Neural crest cell (in vitro differentiated cells): Measurements from ENCODE around the gene MAST2. TPM values are rescaled to one million over a fixed set of nuclear protein-coding genes. Genes with fewer than 3 reads are reported as not detected.

ENCODE experiments used
- DNase-seq: peaks from one replicate; pipeline ENCODE4 v3.0.0; 2021; ENCODE audit warnings: low read depth, mixed read lengths, low spot score
- H3K27ac Mint-ChIP-seq: one replicate; pipeline ENCODE4 v1.8.0; 2021; ENCODE audit warnings: mild to moderate bottlenecking, mixed read lengths; ENCODE audit not compliant: unreplicated experiment
- H3K27me3 Mint-ChIP-seq: 2 replicates; pipeline ENCODE4 v1.8.0; 2021; ENCODE audit warnings: low read depth, mild to moderate bottlenecking, mixed read lengths
- H3K36me3 Mint-ChIP-seq: 2 replicates; pipeline ENCODE4 v1.8.0; 2021; ENCODE audit warnings: low read depth, mild to moderate bottlenecking, mixed read lengths
- H3K4me1 Mint-ChIP-seq: 2 replicates; pipeline ENCODE4 v1.8.0; 2021; ENCODE audit warnings: mixed read lengths
- H3K4me3 Mint-ChIP-seq: one replicate; pipeline ENCODE4 v1.8.0; 2021; ENCODE audit warnings: mild to moderate bottlenecking, mixed read lengths
- H3K9me3 Mint-ChIP-seq: 2 replicates; pipeline ENCODE4 v1.8.0; 2021; ENCODE audit warnings: mixed read lengths
- total RNA-seq: library from RNA; stranded (reverse); gene quantifications from 2 replicates; pipeline ENCODE4 v1.2.1, GENCODE V29; 2021
- TF ChIP-seq, protein P1 (sequence below): fragments of 200-600 bp; sonication (generic); conservative IDR thresholded peaks from 2 replicates; pipeline ENCODE4 v1.5.0; 2021; ENCODE audit warnings: antibody characterized with exemption, mild to moderate bottlenecking

The MAST2 gene
- total RNA-seq, 1 donor from 2014 or later = 47.6 TPM

DNA sequence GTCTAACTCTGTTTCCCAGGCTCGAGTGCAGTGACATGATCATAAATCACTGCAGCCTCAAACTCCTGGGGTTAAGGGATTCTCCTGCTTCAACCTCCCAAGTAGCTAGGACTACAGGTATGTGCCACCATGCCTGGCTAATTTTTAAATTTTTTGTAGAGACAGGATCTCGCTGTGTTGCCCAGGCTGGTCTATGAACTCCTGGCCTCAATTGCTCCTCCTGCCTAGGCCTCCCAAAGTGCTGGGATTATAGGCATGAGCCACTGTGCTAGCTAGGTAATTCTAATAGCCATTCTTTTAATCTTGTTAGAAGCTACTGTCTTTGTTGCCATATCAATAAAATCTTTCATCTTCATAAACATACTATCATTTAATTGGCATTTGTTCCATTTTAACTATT, 13.8 kb upstream of the MAST2 start:
- H3K9me3 Mint-ChIP-seq = no peaks in the 10 kb centered on the region
- TF ChIP-seq, protein P1, sequence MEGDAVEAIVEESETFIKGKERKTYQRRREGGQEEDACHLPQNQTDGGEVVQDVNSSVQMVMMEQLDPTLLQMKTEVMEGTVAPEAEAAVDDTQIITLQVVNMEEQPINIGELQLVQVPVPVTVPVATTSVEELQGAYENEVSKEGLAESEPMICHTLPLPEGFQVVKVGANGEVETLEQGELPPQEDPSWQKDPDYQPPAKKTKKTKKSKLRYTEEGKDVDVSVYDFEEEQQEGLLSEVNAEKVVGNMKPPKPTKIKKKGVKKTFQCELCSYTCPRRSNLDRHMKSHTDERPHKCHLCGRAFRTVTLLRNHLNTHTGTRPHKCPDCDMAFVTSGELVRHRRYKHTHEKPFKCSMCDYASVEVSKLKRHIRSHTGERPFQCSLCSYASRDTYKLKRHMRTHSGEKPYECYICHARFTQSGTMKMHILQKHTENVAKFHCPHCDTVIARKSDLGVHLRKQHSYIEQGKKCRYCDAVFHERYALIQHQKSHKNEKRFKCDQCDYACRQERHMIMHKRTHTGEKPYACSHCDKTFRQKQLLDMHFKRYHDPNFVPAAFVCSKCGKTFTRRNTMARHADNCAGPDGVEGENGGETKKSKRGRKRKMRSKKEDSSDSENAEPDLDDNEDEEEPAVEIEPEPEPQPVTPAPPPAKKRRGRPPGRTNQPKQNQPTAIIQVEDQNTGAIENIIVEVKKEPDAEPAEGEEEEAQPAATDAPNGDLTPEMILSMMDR = no peak
- peaks cover 3% of the 10 kb centered on the region for H3K27me3 Mint-ChIP-seq
- no peak overlapping the region for H3K27ac Mint-ChIP-seq
- no peaks in the 10 kb centered on the region for H3K36me3 Mint-ChIP-seq
- no peak overlapping the region for H3K4me3 Mint-ChIP-seq
- no peak for DNase-seq
- no peaks in the 10 kb centered on the region for H3K4me1 Mint-ChIP-seq

DNA sequence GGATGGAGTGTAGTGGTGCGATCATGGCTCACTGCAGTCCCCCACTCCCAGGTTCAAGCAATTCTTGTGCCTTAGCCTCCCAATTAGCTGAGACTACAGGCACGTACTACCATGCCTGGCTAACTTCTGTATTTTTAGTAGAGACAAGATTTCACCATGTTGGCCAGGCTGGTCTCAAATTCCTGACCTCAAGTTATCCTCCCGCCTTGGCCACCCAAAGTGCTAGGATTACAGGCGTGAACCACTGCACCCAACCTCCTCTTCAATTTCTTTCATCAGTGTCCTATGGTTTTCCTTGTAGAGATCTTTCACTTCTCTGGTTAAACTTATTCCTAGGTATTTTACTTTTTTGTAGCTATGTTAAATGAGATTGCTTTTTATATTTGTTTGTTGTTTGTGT, 10.7 kb upstream of the MAST2 start:
- H3K9me3 Mint-ChIP-seq = no peaks in the 10 kb centered on the region
- H3K27ac Mint-ChIP-seq = no peak overlapping the region
- H3K4me1 Mint-ChIP-seq = peaks cover 3% of the 10 kb centered on the region
- H3K36me3 Mint-ChIP-seq = no peaks in the 10 kb centered on the region
- TF ChIP-seq, protein P1 = no peak
- DNase-seq = no peak
- H3K27me3 Mint-ChIP-seq = peaks cover 3% of the 10 kb centered on the region
- no peak overlapping the region for H3K4me3 Mint-ChIP-seq

DNA sequence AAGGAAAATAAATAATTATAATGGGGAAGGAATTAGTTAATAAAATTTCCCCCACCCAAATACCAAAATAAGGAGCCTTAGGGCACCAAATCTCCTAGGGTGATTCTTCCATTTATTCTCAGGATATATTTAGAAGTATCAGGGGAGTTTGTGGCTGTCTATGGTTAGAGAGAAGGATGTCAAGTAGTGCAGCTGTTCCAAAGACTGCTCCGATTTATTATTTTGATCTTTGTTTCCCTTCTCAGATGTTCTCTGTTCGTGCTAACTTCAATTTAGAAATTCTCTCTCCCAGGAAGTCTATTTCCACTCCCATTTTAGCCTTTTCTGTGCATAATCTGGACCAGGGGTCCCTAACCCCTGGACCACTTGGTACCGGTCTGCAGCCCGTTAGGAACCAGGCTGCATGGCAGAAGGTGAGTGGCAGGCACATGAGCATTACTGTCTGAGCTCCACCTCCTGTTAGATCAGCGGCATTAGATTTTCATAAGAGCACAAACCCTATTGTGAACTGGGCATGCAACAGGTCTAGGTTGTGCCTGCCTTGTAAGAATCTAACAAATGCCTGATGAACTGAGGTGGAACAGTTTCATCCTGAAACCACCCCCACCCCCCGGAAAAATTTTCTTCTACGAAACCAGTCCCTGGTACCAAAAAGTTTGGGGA, 9.3 kb upstream of the MAST2 start:
- Mint-ChIP-seq H3K4me1 (peaks cover 3% of the 10 kb centered on the region), H3K27me3 (peaks cover 3% of the 10 kb centered on the region), H3K9me3 (no peaks in the 10 kb centered on the region), H3K27ac (no peak overlapping the region), H3K4me3 (no peak overlapping the region), H3K36me3 (no peaks in the 10 kb centered on the region)
- DNase-seq = no peak
- TF ChIP-seq, protein P1 = no peak

DNA sequence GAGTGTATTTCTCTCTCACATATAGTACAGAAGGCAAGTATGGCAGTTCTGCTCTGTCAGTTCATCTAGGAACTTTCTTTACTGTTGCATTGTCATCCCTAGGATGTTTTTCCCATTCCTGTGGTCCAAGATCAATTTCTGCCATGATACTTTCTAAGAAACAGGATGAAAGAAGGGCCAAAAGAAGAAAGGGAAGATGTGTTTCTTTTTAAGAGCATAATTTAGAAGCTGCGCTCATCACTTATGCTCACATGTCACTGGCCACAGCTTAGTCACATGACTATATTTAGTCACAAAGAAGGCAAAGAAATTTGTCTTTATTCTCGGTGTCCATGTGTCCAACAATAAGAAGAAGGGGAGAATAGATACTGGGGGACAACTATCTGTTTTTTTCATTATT, 7.0 kb upstream of the MAST2 start:
- Mint-ChIP-seq H3K4me3 (no peak overlapping the region), H3K27ac (no peak overlapping the region), H3K9me3 (no peaks in the 10 kb centered on the region), H3K4me1 (peaks cover 3% of the 10 kb centered on the region), H3K27me3 (peaks cover 3% of the 10 kb centered on the region), H3K36me3 (no peaks in the 10 kb centered on the region)
- TF ChIP-seq, protein P1 = no peak
- DNase-seq = no peak

DNA sequence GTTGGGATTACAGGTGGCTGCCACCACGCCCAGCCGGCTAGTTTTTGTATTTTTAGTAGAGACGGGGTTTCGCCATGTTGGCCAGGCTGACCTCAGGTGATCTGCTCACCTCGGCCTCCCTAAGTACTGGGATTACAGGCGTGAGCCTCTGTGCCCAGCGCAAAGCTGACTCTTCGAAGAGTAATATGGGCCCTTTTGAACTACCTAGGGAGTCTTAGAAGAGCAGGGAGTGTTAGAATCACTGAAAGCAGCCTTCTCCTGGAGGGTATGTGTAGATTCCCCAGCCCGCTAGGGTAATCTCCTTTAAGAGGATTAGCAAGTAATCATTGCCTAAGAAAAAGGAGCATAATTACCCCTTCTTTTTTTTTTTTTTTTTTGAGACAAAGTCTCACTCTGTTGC, 6.5 kb upstream of the MAST2 start:
- DNase-seq = no peak
- TF ChIP-seq, protein P1 = no peak
- Mint-ChIP-seq H3K27me3 (peaks cover 3% of the 10 kb centered on the region), H3K36me3 (no peaks in the 10 kb centered on the region), H3K4me3 (no peak overlapping the region), H3K9me3 (no peaks in the 10 kb centered on the region), H3K27ac (no peak overlapping the region), H3K4me1 (peaks cover 4% of the 10 kb centered on the region)
